ENCODE measurements around the gene PXDN.

Gene PXDN

GRCh38 chr2:1663621-1664020 lies 80.7 kb downstream of the PXDN start:
- no peak for DNase-seq (ENCODE audit: low read depth)

- no peak for DNase-seq (ENCODE audit: low read depth)
These were observed 81.6 kb downstream of the PXDN start for GRCh38 chr2:1662606-1663180.

GRCh38 chr2:1661891-1662605 lies 82.3 kb downstream of the PXDN start:
- DNase-seq (ENCODE audit: low read depth): no peak

GRCh38 chr2:1660656-1661640 lies 83.4 kb downstream of the PXDN start:
- no peak for DNase-seq (ENCODE audit: low read depth)

- no peak for DNase-seq (ENCODE audit: low read depth)
These were observed 84.3 kb downstream of the PXDN start for GRCh38 chr2:1659951-1660565.

GRCh38 chr2:1658394-1659151 lies 85.7 kb downstream of the PXDN start:
- no peak for DNase-seq (ENCODE audit: low read depth)

- DNase-seq (ENCODE audit: low read depth): no peak
These were observed 87.1 kb downstream of the PXDN start for GRCh38 chr2:1656961-1657841.

GRCh38 chr2:1656326-1656960 lies 87.9 kb downstream of the PXDN start:
- DNase-seq (ENCODE audit: low read depth): no peak

- DNase-seq (ENCODE audit: low read depth): no peak
These were observed 88.9 kb downstream of the PXDN start for GRCh38 chr2:1655461-1655860.

- no peak for DNase-seq (ENCODE audit: low read depth)
These were observed 89.5 kb downstream of the PXDN start for GRCh38 chr2:1654696-1655374.

GRCh38 chr2:1653956-1654695 lies 90.2 kb downstream of the PXDN start:
- no peak for DNase-seq (ENCODE audit: low read depth)

GRCh38 chr2:1652034-1652790 lies 92.1 kb downstream of the PXDN start:
- DNase-seq (ENCODE audit: low read depth): no peak

GRCh38 chr2:1651121-1652033 lies 92.9 kb downstream of the PXDN start:
- DNase-seq (ENCODE audit: low read depth): no peak

- DNase-seq (ENCODE audit: low read depth): no peak
These were observed 94.0 kb downstream of the PXDN start for GRCh38 chr2:1650085-1650872.

GRCh38 chr2:1649103-1650084 lies 94.9 kb downstream of the PXDN start:
- DNase-seq (ENCODE audit: low read depth): no peak

Data from activated gamma-delta T cell treated with anti-CD3 and anti-CD28 coated beads, Interleukin-2, amount 50 U/mL, for 16 hours (primary cell).